GM12878 (cell line): ENCODE data around the gene MARCHF2. TPM values are rescaled to one million over a fixed set of nuclear protein-coding genes. Genes with fewer than 3 reads are reported as not detected.

Source experiments
- ATAC-seq: fragments of 200-7000 bp; cut with Tn5 transposase; 3 replicates; pipeline ENCODE4 v1.9.1; 2020; ENCODE audit warnings: mild to moderate bottlenecking, moderate library complexity
- BruUV-seq: library from RNA; stranded (reverse); fragments of 400-500 nt; replicated peaks from 2 replicates; lab custom pipeline; 2021; lab: Mats Ljungman, UMichigan
- CTCF ChIA-PET: fragments of 300-600 bp; sonication (Branson Sonifier 250); formaldehyde crosslinking; extraction: SDS; loops from one replicate; lab custom pipeline; 2021; ENCODE audit warnings: inconsistent platforms; lab: Yijun Ruan, JAX
- POLR2A ChIA-PET: fragments of 350-600 bp; formaldehyde crosslinking; extraction: SDS; loops from one replicate; lab custom pipeline; 2021; ENCODE audit warnings: inconsistent platforms; lab: Charles Lee
- RAD21 ChIA-PET: fragments of 300-600 bp; sonication (Branson Sonifier 250); formaldehyde crosslinking; loops from one replicate; lab custom pipeline; 2023; ENCODE audit warnings: antibody characterized with exemption; ENCODE audit not compliant: unreplicated experiment; lab: Charles Lee
- SMC1A ChIA-PET: fragments of 300-600 bp; sonication (Branson Sonifier 250); formaldehyde crosslinking; loops from one replicate; lab custom pipeline; 2023; ENCODE audit not compliant: unreplicated experiment, uncharacterized antibody; lab: Charles Lee
- DNase-seq: peaks from one replicate; pipeline ENCODE4 v3.0.0-alpha.2; 2011; ENCODE audit warnings: low read depth, low spot score
- FAIRE-seq: peaks from 3 replicates; lab custom pipeline; 2011; peaks lifted over from hg19 to GRCh38; lab: Jason Lieb, UNC
- H2AFZ ChIP-seq: 2 replicates; pipeline ENCODE4 v1.6.0; 2011; ENCODE audit warnings: low read depth, low read length, control low read depth; ENCODE audit not compliant: control insufficient read depth
- H3K27ac ChIP-seq: 2 replicates; pipeline ENCODE4 v1.5.1; 2011; ENCODE audit warnings: control low read depth; ENCODE audit not compliant: control insufficient read depth, insufficient read depth
- H3K27me3 ChIP-seq, 2 experiments: replicated peaks in 1 of 2; 2 replicates each; pipeline versions ENCODE4 v1.6.0 to v1.6.1; 2011; ENCODE audit warnings: low read length in 1 of 2; ENCODE audit not compliant: control insufficient read depth in 2 of 2, insufficient read depth in 2 of 2
- H3K36me3 ChIP-seq, 2 experiments: 2 replicates each; pipeline ENCODE4 v1.5.1; 2011; ENCODE audit warnings: low read length in 1 of 2; ENCODE audit not compliant: control insufficient read depth in 2 of 2, insufficient read depth in 2 of 2
- H3K4me1 ChIP-seq: 2 replicates; pipeline ENCODE4 v1.6.1; 2011; ENCODE audit warnings: mild to moderate bottlenecking, low read length, moderate library complexity, mixed read lengths; ENCODE audit not compliant: control insufficient read depth, insufficient read depth
- H3K4me2 ChIP-seq: 2 replicates; pipeline ENCODE4 v1.6.0; 2011; ENCODE audit warnings: control low read depth; ENCODE audit not compliant: control insufficient read depth, insufficient read depth
- H3K4me3 ChIP-seq: fragments of 200-600 bp; sonication (generic); 2 replicates; pipeline ENCODE4 v1.5.1; 2016
- H3K79me2 ChIP-seq: 2 replicates; pipeline ENCODE4 v1.6.0; 2011; ENCODE audit warnings: low read length; ENCODE audit not compliant: control insufficient read depth, insufficient read depth
- H3K9ac ChIP-seq: 2 replicates; pipeline ENCODE4 v1.8.0; 2011; ENCODE audit warnings: low read length, control low read depth, mixed read lengths; ENCODE audit not compliant: control insufficient read depth, insufficient read depth
- H3K9me3 ChIP-seq: replicated peaks from 3 replicates; pipeline ENCODE4 v1.5.1; 2011; ENCODE audit warnings: mild to moderate bottlenecking, low read length; ENCODE audit not compliant: control insufficient read depth, insufficient read depth
- H4K20me1 ChIP-seq: 2 replicates; pipeline ENCODE4 v1.6.0; 2011; ENCODE audit not compliant: control insufficient read depth, insufficient read depth
- ATF7 ChIP-seq: fragments of 450-650 bp; IDR thresholded peaks from 2 replicates; pipeline ENCODE4 v1.6.1; 2016; ENCODE audit warnings: low read depth, mild to moderate bottlenecking
- BRCA1 ChIP-seq: IDR thresholded peaks from 2 replicates; pipeline ENCODE4 v1.6.1; 2011; ENCODE audit warnings: low read depth, low read length, improper control_type of control experiment
- CHD1 ChIP-seq: IDR thresholded peaks from 2 replicates; pipeline ENCODE4 v1.6.1; 2012; ENCODE audit warnings: low read depth, low read length, improper control_type of control experiment
- DPF2 ChIP-seq: fragments of 450-650 bp; IDR thresholded peaks from 2 replicates; pipeline ENCODE4 v1.6.1; 2017; ENCODE audit warnings: mild to moderate bottlenecking
- ESRRA ChIP-seq: IDR thresholded peaks from 2 replicates; pipeline ENCODE4 v1.6.1; 2012; ENCODE audit warnings: mild to moderate bottlenecking, low read length, improper control_type of control experiment
- GATAD2B ChIP-seq: fragments of 450-650 bp; conservative IDR thresholded peaks from 2 replicates; pipeline ENCODE4 v1.6.1; 2017; ENCODE audit warnings: low read depth, mild to moderate bottlenecking, moderate library complexity
- IKZF2 ChIP-seq, 2 experiments: fragments of 450-650 bp; IDR thresholded peaks; 2 replicates each; pipeline ENCODE4 v1.6.1; 2017; ENCODE audit warnings: mild to moderate bottlenecking in 2 of 2, moderate library complexity in 2 of 2
- NFYB ChIP-seq: IDR thresholded peaks from 2 replicates; pipeline ENCODE4 v1.6.1; 2011; ENCODE audit warnings: low read depth, mild to moderate bottlenecking, low read length, improper control_type of control experiment, moderate library complexity; ENCODE audit not compliant: insufficient read depth
- PAX5 ChIP-seq: IDR thresholded peaks from 2 replicates; pipeline ENCODE4 v1.6.1; 2011; ENCODE audit warnings: low read depth, low read length, borderline replicate concordance
- POU2F2 ChIP-seq: IDR thresholded peaks from 3 replicates; pipeline ENCODE4 v1.6.1; 2011; ENCODE audit warnings: low read depth, mild to moderate bottlenecking, low read length, borderline replicate concordance
- RAD21 ChIP-seq: IDR thresholded peaks from 2 replicates; pipeline ENCODE4 v1.6.1; 2011; ENCODE audit warnings: mild to moderate bottlenecking, low read depth, low read length, moderate library complexity; ENCODE audit not compliant: insufficient read depth
- SREBF2 ChIP-seq: IDR thresholded peaks from 2 replicates; pipeline ENCODE4 v1.6.1; 2012; ENCODE audit warnings: mild to moderate bottlenecking, low read length
- ZZZ3 ChIP-seq: IDR thresholded peaks from 2 replicates; pipeline ENCODE4 v1.6.1; 2011; ENCODE audit warnings: low read depth; ENCODE audit not compliant: control insufficient read depth, insufficient read length
- WGBS: methylation state at CpG from one replicate; pipeline ENCODE4 v1.1.6; 2016; ENCODE audit warnings: low lambda C conversion rate; ENCODE audit not compliant: insufficient replicate concordance, insufficient coverage; ENCODE audit errors: missing lambda C conversion rate; 5-methylcytosine and 5-hydroxymethylcytosine counted together
- in situ Hi-C: fragments of 300-500 bp; cut with MboI; formaldehyde crosslinking; loops from 9 replicates; pipeline ENCODE4 v1.14.3; 2018; ENCODE audit warnings: mixed read lengths
- intact Hi-C: fragments of 100-400 bp; cut with micrococcal nuclease; formaldehyde crosslinking; loops from one replicate; pipeline ENCODE4 v1.14.2; 2022; ENCODE audit not compliant: unreplicated experiment
- polyA plus RNA-seq, 11 experiments: library from polyadenylated mRNA; depleted of rRNA in 4 of 11; unstranded in 6 of 11; stranded (reverse) in 5 of 11; fragments of >200 nt; fragmentation: Nextera tagmentation in 4 of 11; fragmentation: Illumina TruSeq in 1 of 11; extraction: Ambion mirVana in 4 of 11; extraction: Trizol in 1 of 11; gene quantifications; 1 replicate in 1 of 11; 2 replicates in 10 of 11; pipeline versions ENCODE4 v1.2.1 to v1.2.3, GENCODE V29; 2011 to 2016; ENCODE audit warnings: inconsistent platforms in 2 of 11, missing spikeins in 2 of 11, low read depth in 1 of 11
- total RNA-seq, 4 experiments: library from RNA; depleted of rRNA in 3 of 4; stranded (reverse); fragments of >200 nt in 3 of 4; fragmentation: Illumina TruSeq in 1 of 4; extraction: Trizol in 1 of 4; gene quantifications; 2 replicates each; pipeline versions ENCODE4 v1.2.1 to v1.2.3, GENCODE V29; 2013 to 2021
- TF ChIP-seq, protein P1 (sequence below): IDR thresholded peaks from 2 replicates; pipeline ENCODE4 v1.6.1; 2012; ENCODE audit warnings: improper control_type of control experiment, low read depth, low read length; ENCODE audit not compliant: insufficient replicate concordance
- TF ChIP-seq, protein P2 (sequence below): fragments of 450-650 bp; IDR thresholded peaks from 2 replicates; pipeline ENCODE4 v1.6.1; 2017; ENCODE audit warnings: mild to moderate bottlenecking, low read depth, inconsistent platforms; ENCODE audit not compliant: poor library complexity, severe bottlenecking

The MARCHF2 gene
- total and polyA plus RNA-seq, 10 of the 15 experiments (the other 5 are each of a cell fraction or from before 2014, with no cell fraction given): 1.6 to 30.3 (median 10.8) TPM

DNA sequence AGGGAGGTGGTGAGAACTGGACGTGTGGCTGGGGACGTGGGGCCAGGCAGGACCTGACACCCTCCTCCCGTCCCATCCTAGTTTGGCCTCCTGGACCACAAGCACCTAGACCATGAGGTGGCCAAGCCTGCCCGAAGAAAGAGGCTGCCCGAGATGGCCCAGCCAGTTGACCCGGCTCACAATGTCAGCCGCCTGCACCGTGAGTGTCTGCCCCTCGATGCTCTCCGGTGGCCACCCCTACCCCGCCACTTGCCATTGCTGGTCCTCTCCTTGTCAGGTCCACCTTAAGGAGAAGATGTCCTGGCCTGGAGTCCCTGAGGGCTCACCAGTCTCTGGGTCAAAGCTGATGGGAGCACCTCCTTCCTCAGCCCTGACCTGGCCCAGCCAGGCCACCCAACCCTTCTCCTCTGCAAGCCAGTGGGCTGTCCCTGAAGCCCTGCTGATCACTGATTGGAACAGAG is 47.0 kb upstream of the MARCHF2 start:
- CTCF ChIA-PET: no interaction called here
- DNase-seq: no peak

GRCh38 chr19:8366961-8367326 is 46.2 kb upstream of the MARCHF2 start:
- Histone ChIP-seq H4K20me1 (no peaks in the 10 kb centered on the region), H3K4me2 (no peak overlapping the region), H3K9ac (no peak overlapping the region), H3K27ac (no peak overlapping the region), H3K36me3 (no peaks in the 10 kb centered on the region), H3K4me3 (no peak overlapping the region), H2AFZ (no peak overlapping the region), H3K9me3 (no peaks in the 10 kb centered on the region), H3K4me1 (no peaks in the 10 kb centered on the region), H3K27me3 (peaks cover 0 to 6% of the 10 kb centered on the region in 2 experiments; a peak in 2 of 4 replicates), H3K79me2 (no peaks in the 10 kb centered on the region)
- ChIA-PET CTCF (no interaction called here), POLR2A (no interaction called here), RAD21 (no interaction called here), SMC1A (no interaction called here)
- FAIRE-seq (no peak), DNase-seq (no peak), ATAC-seq (no peak)
- WGBS: 64% methylated on average over 10 of the region's 13 CpGs
- in situ Hi-C loops (no loop called here), intact Hi-C loops (no loop called here)
- BruUV-seq: no TSS peak
- TF ChIP-seq, protein P1, sequence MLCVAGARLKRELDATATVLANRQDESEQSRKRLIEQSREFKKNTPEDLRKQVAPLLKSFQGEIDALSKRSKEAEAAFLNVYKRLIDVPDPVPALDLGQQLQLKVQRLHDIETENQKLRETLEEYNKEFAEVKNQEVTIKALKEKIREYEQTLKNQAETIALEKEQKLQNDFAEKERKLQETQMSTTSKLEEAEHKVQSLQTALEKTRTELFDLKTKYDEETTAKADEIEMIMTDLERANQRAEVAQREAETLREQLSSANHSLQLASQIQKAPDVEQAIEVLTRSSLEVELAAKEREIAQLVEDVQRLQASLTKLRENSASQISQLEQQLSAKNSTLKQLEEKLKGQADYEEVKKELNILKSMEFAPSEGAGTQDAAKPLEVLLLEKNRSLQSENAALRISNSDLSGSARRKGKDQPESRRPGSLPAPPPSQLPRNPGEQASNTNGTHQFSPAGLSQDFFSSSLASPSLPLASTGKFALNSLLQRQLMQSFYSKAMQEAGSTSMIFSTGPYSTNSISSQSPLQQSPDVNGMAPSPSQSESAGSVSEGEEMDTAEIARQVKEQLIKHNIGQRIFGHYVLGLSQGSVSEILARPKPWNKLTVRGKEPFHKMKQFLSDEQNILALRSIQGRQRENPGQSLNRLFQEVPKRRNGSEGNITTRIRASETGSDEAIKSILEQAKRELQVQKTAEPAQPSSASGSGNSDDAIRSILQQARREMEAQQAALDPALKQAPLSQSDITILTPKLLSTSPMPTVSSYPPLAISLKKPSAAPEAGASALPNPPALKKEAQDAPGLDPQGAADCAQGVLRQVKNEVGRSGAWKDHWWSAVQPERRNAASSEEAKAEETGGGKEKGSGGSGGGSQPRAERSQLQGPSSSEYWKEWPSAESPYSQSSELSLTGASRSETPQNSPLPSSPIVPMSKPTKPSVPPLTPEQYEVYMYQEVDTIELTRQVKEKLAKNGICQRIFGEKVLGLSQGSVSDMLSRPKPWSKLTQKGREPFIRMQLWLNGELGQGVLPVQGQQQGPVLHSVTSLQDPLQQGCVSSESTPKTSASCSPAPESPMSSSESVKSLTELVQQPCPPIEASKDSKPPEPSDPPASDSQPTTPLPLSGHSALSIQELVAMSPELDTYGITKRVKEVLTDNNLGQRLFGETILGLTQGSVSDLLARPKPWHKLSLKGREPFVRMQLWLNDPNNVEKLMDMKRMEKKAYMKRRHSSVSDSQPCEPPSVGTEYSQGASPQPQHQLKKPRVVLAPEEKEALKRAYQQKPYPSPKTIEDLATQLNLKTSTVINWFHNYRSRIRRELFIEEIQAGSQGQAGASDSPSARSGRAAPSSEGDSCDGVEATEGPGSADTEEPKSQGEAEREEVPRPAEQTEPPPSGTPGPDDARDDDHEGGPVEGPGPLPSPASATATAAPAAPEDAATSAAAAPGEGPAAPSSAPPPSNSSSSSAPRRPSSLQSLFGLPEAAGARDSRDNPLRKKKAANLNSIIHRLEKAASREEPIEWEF: no peak
- no peak for TF ChIP-seq GATAD2B
- TF ChIP-seq CHD1: no peak
- no peak for TF ChIP-seq DPF2
- no peak for TF ChIP-seq RAD21
- no peak for TF ChIP-seq BRCA1
- TF ChIP-seq SREBF2: no peak
- TF ChIP-seq ESRRA: no peak
- TF ChIP-seq, protein P2, sequence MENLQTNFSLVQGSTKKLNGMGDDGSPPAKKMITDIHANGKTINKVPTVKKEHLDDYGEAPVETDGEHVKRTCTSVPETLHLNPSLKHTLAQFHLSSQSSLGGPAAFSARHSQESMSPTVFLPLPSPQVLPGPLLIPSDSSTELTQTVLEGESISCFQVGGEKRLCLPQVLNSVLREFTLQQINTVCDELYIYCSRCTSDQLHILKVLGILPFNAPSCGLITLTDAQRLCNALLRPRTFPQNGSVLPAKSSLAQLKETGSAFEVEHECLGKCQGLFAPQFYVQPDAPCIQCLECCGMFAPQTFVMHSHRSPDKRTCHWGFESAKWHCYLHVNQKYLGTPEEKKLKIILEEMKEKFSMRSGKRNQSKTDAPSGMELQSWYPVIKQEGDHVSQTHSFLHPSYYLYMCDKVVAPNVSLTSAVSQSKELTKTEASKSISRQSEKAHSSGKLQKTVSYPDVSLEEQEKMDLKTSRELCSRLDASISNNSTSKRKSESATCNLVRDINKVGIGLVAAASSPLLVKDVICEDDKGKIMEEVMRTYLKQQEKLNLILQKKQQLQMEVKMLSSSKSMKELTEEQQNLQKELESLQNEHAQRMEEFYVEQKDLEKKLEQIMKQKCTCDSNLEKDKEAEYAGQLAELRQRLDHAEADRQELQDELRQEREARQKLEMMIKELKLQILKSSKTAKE: no peak

More for the DNA sequence above, 47.0 kb upstream of the MARCHF2 start:
- H3K9ac ChIP-seq: no peak overlapping the region
- BruUV-seq: no TSS peak
- no peak overlapping the region for H3K4me2 ChIP-seq
- H3K4me3 ChIP-seq: no peak overlapping the region
- H3K27ac ChIP-seq: no peak overlapping the region
- no peaks in the 10 kb centered on the region for H3K79me2 ChIP-seq
- in situ Hi-C loops (no loop called here), intact Hi-C loops (no loop called here)
- ChIA-PET RAD21 (no interaction called here), POLR2A (interaction anchor here (0.6 kb wide), 1 partner anchor 26 kb away, joined by 4 read pairs; no protein-coding TSS in a partner anchor), SMC1A (no interaction called here)
- ATAC-seq (no peak), FAIRE-seq (no peak)
- H3K4me1 ChIP-seq: no peaks in the 10 kb centered on the region
- TF ChIP-seq ATF7 (no peak), PAX5 (no peak), IKZF2 (IDR thresholded peaks at IDR 0.05) (no peak), POU2F2 (no peak), NFYB (no peak), ZZZ3 (no peak)
- H3K27me3 ChIP-seq: peaks cover 0 to 6% of the 10 kb centered on the region in 2 experiments; a peak in 2 of 4 replicates
- no peaks in the 10 kb centered on the region for H4K20me1 ChIP-seq
- no peaks in the 10 kb centered on the region for H3K36me3 ChIP-seq
- WGBS: 66% methylated on average over 11 of the region's 11 CpGs
- H3K9me3 ChIP-seq: no peaks in the 10 kb centered on the region
- no peak overlapping the region for H2AFZ ChIP-seq
